HepG2 (cell line): ENCODE results near the gene NLRP6. TPM values are rescaled to one million over a fixed set of nuclear protein-coding genes. Genes with fewer than 3 reads are reported as not detected.

Source experiments
- ATAC-seq: fragments of 200-7000 bp; cut with Tn5 transposase; 3 replicates; pipeline ENCODE4 v1.9.1; 2020; ENCODE audit warnings: mild to moderate bottlenecking, moderate library complexity
- BruUV-seq: library from RNA; stranded (reverse); fragments of 400-500 nt; replicated peaks from 2 replicates; lab custom pipeline; 2021; lab: Mats Ljungman, UMichigan
- CTCF ChIA-PET: fragments of 300-600 bp; formaldehyde crosslinking; extraction: SDS; loops from one replicate; lab custom pipeline; 2021; ENCODE audit warnings: low total read pairs, inconsistent platforms, low intra/inter-chr PET ratio; lab: Yijun Ruan, JAX
- POLR2A ChIA-PET: fragments of 350-600 bp; sonication (Branson Sonifier 250); formaldehyde crosslinking; loops from one replicate; lab custom pipeline; 2020; ENCODE audit warnings: antibody characterized with exemption, inconsistent platforms; lab: Yijun Ruan, JAX
- DNase-seq: peaks from one replicate; pipeline ENCODE4 v3.0.0-alpha.2; 2015; ENCODE audit warnings: low spot score
- FAIRE-seq: peaks from 3 replicates; lab custom pipeline; 2011; peaks lifted over from hg19 to GRCh38; lab: Jason Lieb, UNC
- H2AFZ ChIP-seq: one replicate; pipeline ENCODE4 v1.6.1; 2011; ENCODE audit warnings: low read length, inconsistent platforms
- H3K27ac ChIP-seq: fragments of 300-600 bp; 3 replicates; pipeline ENCODE4 v1.8.0; 2011; ENCODE audit warnings: mixed run types, mild to moderate bottlenecking, mixed read lengths, low read length, inconsistent platforms; ENCODE audit not compliant: insufficient read depth; ENCODE audit errors: extremely low read length
- H3K27me3 ChIP-seq, 2 experiments: fragments of 200-600 bp in 1 of 2; 2 replicates in 1 of 2; 3 replicates in 1 of 2; pipeline versions ENCODE4 v1.6.0 to v1.8.0; 2011; ENCODE audit warnings: low read length in 2 of 2, mild to moderate bottlenecking in 2 of 2, moderate library complexity in 2 of 2, inconsistent platforms in 1 of 2; ENCODE audit not compliant: insufficient read depth in 2 of 2, control insufficient read depth in 1 of 2
- H3K36me3 ChIP-seq, 2 experiments: fragments of 200-600 bp in 1 of 2; replicated peaks in 1 of 2; 2 replicates in 1 of 2; 3 replicates in 1 of 2; pipeline versions ENCODE4 v1.5.1 to v1.8.0; 2011; ENCODE audit warnings: low read length in 2 of 2, inconsistent platforms in 1 of 2; ENCODE audit not compliant: insufficient read depth in 2 of 2, control insufficient read depth in 1 of 2
- H3K4me1 ChIP-seq: 2 replicates; pipeline ENCODE4 v1.5.1; 2012; ENCODE audit warnings: low read length, inconsistent platforms; ENCODE audit not compliant: insufficient read depth
- H3K4me2 ChIP-seq: 2 replicates; pipeline ENCODE4 v1.6.0; 2011; ENCODE audit warnings: low read depth, low read length, inconsistent platforms
- H3K4me3 ChIP-seq, 3 experiments: fragments of 200-600 bp in 1 of 3; sonication (generic), shearing (Covaris generic) in 1 of 3; replicated peaks in 1 of 3; 2 replicates each; pipeline ENCODE4 v1.5.1; 2011 to 2016; ENCODE audit warnings: low read length in 3 of 3, inconsistent platforms in 2 of 3, low read depth in 2 of 3, mild to moderate bottlenecking in 2 of 3, control low read depth in 1 of 3, mixed read lengths in 1 of 3; ENCODE audit not compliant: insufficient read depth in 1 of 3
- H3K79me2 ChIP-seq: one replicate; pipeline ENCODE4 v1.6.1; 2011; ENCODE audit warnings: low read length, inconsistent platforms; ENCODE audit not compliant: insufficient read depth
- H3K9ac ChIP-seq: 2 replicates; pipeline ENCODE4 v1.6.0; 2011; ENCODE audit warnings: mild to moderate bottlenecking, low read depth, low read length, inconsistent platforms; ENCODE audit not compliant: insufficient read depth
- H3K9me3 ChIP-seq: 2 replicates; pipeline ENCODE4 v1.5.1; 2012; ENCODE audit warnings: mild to moderate bottlenecking, low read length
- H4K20me1 ChIP-seq: 2 replicates; pipeline ENCODE4 v1.6.0; 2011; ENCODE audit warnings: inconsistent platforms, mild to moderate bottlenecking, low read length, moderate library complexity; ENCODE audit not compliant: insufficient read depth
- CHCHD3 ChIP-seq: sonication (generic); formaldehyde crosslinking; IDR thresholded peaks from 2 replicates; pipeline ENCODE4 v1.8.0; 2022; ENCODE audit warnings: mild to moderate bottlenecking, missing genetic modification reagents, moderate library complexity
- ERF ChIP-seq: IDR thresholded peaks from 2 replicates; pipeline ENCODE4 v1.6.1; 2018; ENCODE audit warnings: missing biosample characterization, missing genetic modification reagents
- FOXA1 ChIP-seq, 2 experiments: fragments of 450-650 bp in 1 of 2; sonication (generic) in 1 of 2; formaldehyde crosslinking in 1 of 2; IDR thresholded peaks; 2 replicates each; pipeline versions ENCODE4 v1.4.0 to v1.6.1; 2016 to 2020; ENCODE audit warnings: missing genetic modification reagents in 1 of 2
- RAD51 ChIP-seq: fragments of 450-650 bp; IDR thresholded peaks from 2 replicates; pipeline ENCODE4 v1.6.1; 2016; ENCODE audit warnings: borderline replicate concordance
- SAP130 ChIP-seq: IDR thresholded peaks from 2 replicates; pipeline ENCODE4 v1.6.1; 2016; ENCODE audit warnings: low read depth
- SRSF1 ChIP-seq: fragments of 200-400 bp; formaldehyde crosslinking; optimal IDR thresholded peaks from 2 replicates; pipeline ENCODE3; 2017; ENCODE audit warnings: mild to moderate bottlenecking, low read depth, low read length, moderate library complexity
- SRY ChIP-seq: sonication (generic); formaldehyde crosslinking; IDR thresholded peaks from 2 replicates; pipeline ENCODE4 v1.8.0; 2022; ENCODE audit warnings: mild to moderate bottlenecking, missing genetic modification reagents
- ZBTB7A ChIP-seq: sonication (generic); formaldehyde crosslinking; IDR thresholded peaks from 2 replicates; pipeline ENCODE4 v1.8.0; 2022; ENCODE audit warnings: mild to moderate bottlenecking, missing genetic modification reagents
- ZMYM2 ChIP-seq: sonication (generic); formaldehyde crosslinking; IDR thresholded peaks from 2 replicates; pipeline ENCODE4 v1.8.0; 2022; ENCODE audit warnings: mild to moderate bottlenecking, missing genetic modification reagents
- ZNF33B ChIP-seq: sonication (generic); formaldehyde crosslinking; IDR thresholded peaks from 2 replicates; pipeline ENCODE4 v1.5.1; 2020; ENCODE audit warnings: mild to moderate bottlenecking, missing genetic modification reagents
- ZNF552 ChIP-seq: sonication (generic); formaldehyde crosslinking; IDR thresholded peaks from 2 replicates; pipeline ENCODE4 v1.9.0; 2022; ENCODE audit warnings: missing genetic modification reagents, mild to moderate bottlenecking, borderline replicate concordance
- WGBS: methylation state at CpG from one replicate; pipeline ENCODE4 v1.1.6; 2017; ENCODE audit warnings: low lambda C conversion rate; 5-methylcytosine and 5-hydroxymethylcytosine counted together
- in situ Hi-C: cut with HindIII; loops from 2 replicates; pipeline ENCODE4 v1.10.0; 2017; ENCODE audit warnings: low pct_unique_long_range_greater_than_20kb; ENCODE audit not compliant: extremely low pct_ligation_motif_present
- intact Hi-C: fragments of 100-400 bp; cut with micrococcal nuclease; formaldehyde crosslinking; loops from one replicate; pipeline ENCODE4 v1.10.0; 2022; ENCODE audit not compliant: unreplicated experiment
- polyA plus RNA-seq, 8 experiments: library from polyadenylated mRNA; depleted of rRNA in 3 of 8; stranded (reverse) in 7 of 8; unstranded in 1 of 8; fragments of >200 nt; fragmentation: Illumina TruSeq in 4 of 8; extraction: Trizol in 4 of 8; gene quantifications; 2 replicates each; pipeline versions ENCODE4 v1.2.1 to v1.2.3, GENCODE V29; 2011 to 2016; ENCODE audit warnings: low read depth in 4 of 8, missing spikeins in 1 of 8, mixed read lengths in 1 of 8; ENCODE audit not compliant: insufficient read depth in 1 of 8
- total RNA-seq, 5 experiments: library from RNA; depleted of rRNA; stranded (reverse); fragments of >200 nt; fragmentation: Illumina TruSeq; extraction: Trizol; gene quantifications; 2 replicates each; pipeline ENCODE4 v1.2.3, GENCODE V29; 2016; ENCODE audit warnings: low read depth in 1 of 5
- TF ChIP-seq, protein P1 (sequence below): IDR thresholded peaks from 2 replicates; pipeline ENCODE4 v1.6.1; 2012; ENCODE audit warnings: inconsistent platforms
- TF ChIP-seq, protein P2 (sequence below): sonication (generic); formaldehyde crosslinking; IDR thresholded peaks from 2 replicates; pipeline ENCODE4 v1.9.0; 2022; ENCODE audit warnings: low read depth, missing genetic modification reagents
- TF ChIP-seq, protein P3 (sequence below): sonication (generic); formaldehyde crosslinking; IDR thresholded peaks from 2 replicates; pipeline ENCODE4 v1.4.0; 2020; ENCODE audit warnings: missing genetic modification reagents

Gene NLRP6
- total and polyA plus RNA-seq, 2 of the 13 experiments (the other 11 are each of a cell fraction or from before 2014, with no cell fraction given): not detected

DNA sequence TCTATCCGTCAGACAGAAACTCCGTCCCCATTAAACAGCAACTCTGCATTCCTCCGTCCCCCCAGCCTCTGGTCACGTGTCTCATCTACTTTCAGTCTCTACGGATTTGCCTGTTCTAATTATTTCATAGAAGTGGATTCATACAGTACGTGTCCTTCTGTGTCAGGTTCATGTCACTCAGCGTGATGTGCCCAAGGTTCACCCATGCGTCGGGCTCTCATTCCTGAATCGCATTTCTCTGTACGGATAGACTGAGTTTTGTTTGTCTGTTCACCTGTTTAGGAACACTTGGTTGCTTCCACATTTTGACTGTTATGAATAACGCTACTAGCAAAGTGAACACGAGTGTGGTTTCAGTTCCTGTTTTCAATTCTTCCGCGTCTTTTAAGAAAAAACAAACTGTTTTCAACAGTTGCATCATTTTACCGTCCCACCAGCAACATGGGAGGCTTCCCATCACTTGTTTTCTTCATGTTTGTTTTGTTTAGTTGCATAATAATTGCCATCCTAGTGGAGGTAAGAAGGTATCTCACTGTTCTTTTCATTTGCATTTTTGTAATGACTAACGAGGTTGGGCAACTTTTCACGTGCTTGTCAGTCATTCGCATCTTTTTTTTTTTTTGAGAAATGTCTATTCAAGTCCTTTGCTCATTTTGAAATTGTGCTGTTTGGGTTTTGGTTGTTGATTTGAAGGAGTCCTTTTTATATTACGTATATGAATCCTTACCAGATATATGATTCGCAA, 8.9 kb upstream of the NLRP6 start:
- H3K4me3 ChIP-seq: peak overlapping the region; percentile 24 to 60 (median 29)
- H3K9ac ChIP-seq: 0 out of 2 replicates have a peak overlapping the region, but pooled peaks have one; percentile 20
- H3K4me2 ChIP-seq: peak overlapping the region; percentile 76
- BruUV-seq: no TSS peak
- H2AFZ ChIP-seq: peak overlapping the region; percentile 75
- H3K9me3 ChIP-seq: peaks cover 5% of the 10 kb centered on the region; the same call in 1 of the 2 replicates
- no peak overlapping the region for H3K27ac ChIP-seq
- POLR2A ChIA-PET: interaction anchor here (0.8 to 1.8 kb wide), 6 partner anchors 19 to 87 kb away, joined by 3 to 9 read pairs (median 3); partner anchors contain the start of genes BET1L and RIC8A
- WGBS: 6% methylated on average over 21 of the region's 21 CpGs
- no peaks in the 10 kb centered on the region for H3K79me2 ChIP-seq
- H3K36me3 ChIP-seq: no peaks in the 10 kb centered on the region
- in situ Hi-C loops: no loop called here
- FAIRE-seq: no peak
- H4K20me1 ChIP-seq: no peaks in the 10 kb centered on the region
- peaks cover 0 to 29% of the 10 kb centered on the region in 2 experiments; a peak in 3 of 5 replicates for H3K27me3 ChIP-seq
- peaks cover 45% of the 10 kb centered on the region for H3K4me1 ChIP-seq
- CTCF ChIA-PET: no interaction called here
- DNase-seq: peak; percentile 21
- intact Hi-C loops: no loop called here
- ATAC-seq: peak; percentile 42
- TF ChIP-seq, protein P1, sequence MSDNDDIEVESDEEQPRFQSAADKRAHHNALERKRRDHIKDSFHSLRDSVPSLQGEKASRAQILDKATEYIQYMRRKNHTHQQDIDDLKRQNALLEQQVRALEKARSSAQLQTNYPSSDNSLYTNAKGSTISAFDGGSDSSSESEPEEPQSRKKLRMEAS: peak; percentile 1; the same call in 1 of the 2 replicates
- 0 out of 2 replicates have a peak, but pooled peaks have one; percentile 29 for TF ChIP-seq ERF (CRISPR knock-in tag)
- 0 out of 2 replicates have a peak, but pooled peaks have one; percentile 34 for TF ChIP-seq ZNF33B (CRISPR knock-in tag)
- TF ChIP-seq CHCHD3 (CRISPR knock-in tag): no peak
- TF ChIP-seq, protein P2, sequence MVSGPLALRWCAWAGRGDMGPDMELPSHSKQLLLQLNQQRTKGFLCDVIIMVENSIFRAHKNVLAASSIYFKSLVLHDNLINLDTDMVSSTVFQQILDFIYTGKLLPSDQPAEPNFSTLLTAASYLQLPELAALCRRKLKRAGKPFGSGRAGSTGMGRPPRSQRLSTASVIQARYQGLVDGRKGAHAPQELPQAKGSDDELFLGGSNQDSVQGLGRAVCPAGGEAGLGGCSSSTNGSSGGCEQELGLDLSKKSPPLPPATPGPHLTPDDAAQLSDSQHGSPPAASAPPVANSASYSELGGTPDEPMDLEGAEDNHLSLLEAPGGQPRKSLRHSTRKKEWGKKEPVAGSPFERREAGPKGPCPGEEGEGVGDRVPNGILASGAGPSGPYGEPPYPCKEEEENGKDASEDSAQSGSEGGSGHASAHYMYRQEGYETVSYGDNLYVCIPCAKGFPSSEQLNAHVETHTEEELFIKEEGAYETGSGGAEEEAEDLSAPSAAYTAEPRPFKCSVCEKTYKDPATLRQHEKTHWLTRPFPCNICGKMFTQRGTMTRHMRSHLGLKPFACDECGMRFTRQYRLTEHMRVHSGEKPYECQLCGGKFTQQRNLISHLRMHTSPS: no peak
- TF ChIP-seq SRSF1: no peak
- TF ChIP-seq, protein P3, sequence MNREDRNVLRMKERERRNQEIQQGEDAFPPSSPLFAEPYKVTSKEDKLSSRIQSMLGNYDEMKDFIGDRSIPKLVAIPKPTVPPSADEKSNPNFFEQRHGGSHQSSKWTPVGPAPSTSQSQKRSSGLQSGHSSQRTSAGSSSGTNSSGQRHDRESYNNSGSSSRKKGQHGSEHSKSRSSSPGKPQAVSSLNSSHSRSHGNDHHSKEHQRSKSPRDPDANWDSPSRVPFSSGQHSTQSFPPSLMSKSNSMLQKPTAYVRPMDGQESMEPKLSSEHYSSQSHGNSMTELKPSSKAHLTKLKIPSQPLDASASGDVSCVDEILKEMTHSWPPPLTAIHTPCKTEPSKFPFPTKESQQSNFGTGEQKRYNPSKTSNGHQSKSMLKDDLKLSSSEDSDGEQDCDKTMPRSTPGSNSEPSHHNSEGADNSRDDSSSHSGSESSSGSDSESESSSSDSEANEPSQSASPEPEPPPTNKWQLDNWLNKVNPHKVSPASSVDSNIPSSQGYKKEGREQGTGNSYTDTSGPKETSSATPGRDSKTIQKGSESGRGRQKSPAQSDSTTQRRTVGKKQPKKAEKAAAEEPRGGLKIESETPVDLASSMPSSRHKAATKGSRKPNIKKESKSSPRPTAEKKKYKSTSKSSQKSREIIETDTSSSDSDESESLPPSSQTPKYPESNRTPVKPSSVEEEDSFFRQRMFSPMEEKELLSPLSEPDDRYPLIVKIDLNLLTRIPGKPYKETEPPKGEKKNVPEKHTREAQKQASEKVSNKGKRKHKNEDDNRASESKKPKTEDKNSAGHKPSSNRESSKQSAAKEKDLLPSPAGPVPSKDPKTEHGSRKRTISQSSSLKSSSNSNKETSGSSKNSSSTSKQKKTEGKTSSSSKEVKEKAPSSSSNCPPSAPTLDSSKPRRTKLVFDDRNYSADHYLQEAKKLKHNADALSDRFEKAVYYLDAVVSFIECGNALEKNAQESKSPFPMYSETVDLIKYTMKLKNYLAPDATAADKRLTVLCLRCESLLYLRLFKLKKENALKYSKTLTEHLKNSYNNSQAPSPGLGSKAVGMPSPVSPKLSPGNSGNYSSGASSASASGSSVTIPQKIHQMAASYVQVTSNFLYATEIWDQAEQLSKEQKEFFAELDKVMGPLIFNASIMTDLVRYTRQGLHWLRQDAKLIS (CRISPR knock-in tag): no peak
- TF ChIP-seq ZBTB7A (CRISPR knock-in tag): no peak
- no peak for TF ChIP-seq SRY (CRISPR knock-in tag)
- TF ChIP-seq SAP130: peak; percentile 7
- no peak for TF ChIP-seq ZNF552
- TF ChIP-seq ZMYM2 (CRISPR knock-in tag): no peak
- TF ChIP-seq RAD51: peak; percentile 64; the same call in 1 of the 2 replicates
- TF ChIP-seq FOXA1 (IDR thresholded peaks at IDR 0.05): no peak
- no peak for TF ChIP-seq FOXA1 (CRISPR knock-in tag; IDR thresholded peaks at IDR 0.05)
